ENCODE measurements around the gene EIF5A. TPM values are rescaled to one million over a fixed set of nuclear protein-coding genes. Genes with fewer than 3 reads are reported as not detected.

The EIF5A gene
- total and polyA plus RNA-seq, 9 of the 15 experiments (the other 6 are each of a cell fraction or from before 2014, with no cell fraction given) = 22.9 to 1,163 (median 772) TPM

DNA sequence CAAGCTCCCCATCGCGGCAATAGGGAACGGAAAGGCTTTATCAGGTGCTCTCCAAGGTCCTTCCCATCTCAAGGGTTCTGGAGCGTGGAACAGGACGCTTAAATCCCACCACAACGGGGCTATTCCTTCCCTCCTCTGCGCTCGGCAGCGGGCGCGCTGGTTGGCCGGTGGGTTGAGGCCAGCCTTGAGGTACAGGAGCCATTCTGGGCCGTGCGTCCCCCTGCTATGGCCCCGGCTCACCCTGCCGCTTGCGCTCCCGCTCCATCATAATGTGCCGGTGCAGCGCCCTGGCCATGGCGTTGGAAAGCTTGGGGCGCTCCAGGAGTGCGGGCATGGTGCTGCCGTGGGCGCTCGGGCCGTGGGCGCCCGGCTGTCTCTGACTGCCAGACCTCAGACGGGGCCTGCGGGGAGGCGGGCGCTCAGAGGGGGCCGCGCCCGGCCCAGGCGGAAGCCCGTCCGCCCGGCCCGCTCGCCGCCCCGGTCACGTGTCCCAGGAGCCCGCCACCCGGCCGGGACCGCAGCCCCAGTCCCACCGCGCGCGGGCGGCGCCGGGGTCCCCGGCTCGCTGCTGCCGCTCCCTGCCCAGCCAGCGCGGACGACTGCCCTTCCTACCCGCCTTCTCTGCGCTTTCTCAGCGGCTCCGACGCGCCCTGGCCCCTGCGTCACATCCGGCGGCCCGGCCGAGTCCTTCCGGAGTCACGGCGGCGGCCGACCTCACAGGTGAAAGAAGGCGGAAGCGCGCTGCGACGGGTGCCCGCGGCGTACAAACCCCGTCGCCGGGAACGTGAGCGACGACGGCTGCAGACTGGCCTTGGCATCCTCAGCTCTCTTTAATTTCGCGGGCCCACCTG is 7.5 kb downstream of the EIF5A start, which contains the start of gene GPS2 (continued):
- TF ChIP-seq, protein P1, sequence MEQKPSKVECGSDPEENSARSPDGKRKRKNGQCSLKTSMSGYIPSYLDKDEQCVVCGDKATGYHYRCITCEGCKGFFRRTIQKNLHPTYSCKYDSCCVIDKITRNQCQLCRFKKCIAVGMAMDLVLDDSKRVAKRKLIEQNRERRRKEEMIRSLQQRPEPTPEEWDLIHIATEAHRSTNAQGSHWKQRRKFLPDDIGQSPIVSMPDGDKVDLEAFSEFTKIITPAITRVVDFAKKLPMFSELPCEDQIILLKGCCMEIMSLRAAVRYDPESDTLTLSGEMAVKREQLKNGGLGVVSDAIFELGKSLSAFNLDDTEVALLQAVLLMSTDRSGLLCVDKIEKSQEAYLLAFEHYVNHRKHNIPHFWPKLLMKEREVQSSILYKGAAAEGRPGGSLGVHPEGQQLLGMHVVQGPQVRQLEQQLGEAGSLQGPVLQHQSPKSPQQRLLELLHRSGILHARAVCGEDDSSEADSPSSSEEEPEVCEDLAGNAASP (IDR thresholded peaks at IDR 0.05) = no peak
- peak; percentile 68 for TF ChIP-seq BHLHE40 (IDR thresholded peaks at IDR 0.05; ENCODE audit: low read length)
- no peak for TF ChIP-seq KLF1 (tag; IDR thresholded peaks at IDR 0.05)
- TF ChIP-seq, protein P2, sequence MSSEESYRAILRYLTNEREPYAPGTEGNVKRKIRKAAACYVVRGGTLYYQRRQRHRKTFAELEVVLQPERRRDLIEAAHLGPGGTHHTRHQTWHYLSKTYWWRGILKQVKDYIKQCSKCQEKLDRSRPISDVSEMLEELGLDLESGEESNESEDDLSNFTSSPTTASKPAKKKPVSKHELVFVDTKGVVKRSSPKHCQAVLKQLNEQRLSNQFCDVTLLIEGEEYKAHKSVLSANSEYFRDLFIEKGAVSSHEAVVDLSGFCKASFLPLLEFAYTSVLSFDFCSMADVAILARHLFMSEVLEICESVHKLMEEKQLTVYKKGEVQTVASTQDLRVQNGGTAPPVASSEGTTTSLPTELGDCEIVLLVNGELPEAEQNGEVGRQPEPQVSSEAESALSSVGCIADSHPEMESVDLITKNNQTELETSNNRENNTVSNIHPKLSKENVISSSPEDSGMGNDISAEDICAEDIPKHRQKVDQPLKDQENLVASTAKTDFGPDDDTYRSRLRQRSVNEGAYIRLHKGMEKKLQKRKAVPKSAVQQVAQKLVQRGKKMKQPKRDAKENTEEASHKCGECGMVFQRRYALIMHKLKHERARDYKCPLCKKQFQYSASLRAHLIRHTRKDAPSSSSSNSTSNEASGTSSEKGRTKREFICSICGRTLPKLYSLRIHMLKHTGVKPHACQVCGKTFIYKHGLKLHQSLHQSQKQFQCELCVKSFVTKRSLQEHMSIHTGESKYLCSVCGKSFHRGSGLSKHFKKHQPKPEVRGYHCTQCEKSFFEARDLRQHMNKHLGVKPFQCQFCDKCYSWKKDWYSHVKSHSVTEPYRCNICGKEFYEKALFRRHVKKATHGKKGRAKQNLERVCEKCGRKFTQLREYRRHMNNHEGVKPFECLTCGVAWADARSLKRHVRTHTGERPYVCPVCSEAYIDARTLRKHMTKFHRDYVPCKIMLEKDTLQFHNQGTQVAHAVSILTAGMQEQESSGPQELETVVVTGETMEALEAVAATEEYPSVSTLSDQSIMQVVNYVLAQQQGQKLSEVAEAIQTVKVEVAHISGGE (CRISPR knock-in tag; IDR thresholded peaks at IDR 0.05) = peak; percentile 15 to 87 (median 59); a peak in 5 of 6 replicates
- 0 out of 2 replicates have a peak, but pooled peaks have one; percentile 38 for TF ChIP-seq ELF4 (CRISPR knock-in tag; IDR thresholded peaks at IDR 0.05)
- TF ChIP-seq, protein P3, sequence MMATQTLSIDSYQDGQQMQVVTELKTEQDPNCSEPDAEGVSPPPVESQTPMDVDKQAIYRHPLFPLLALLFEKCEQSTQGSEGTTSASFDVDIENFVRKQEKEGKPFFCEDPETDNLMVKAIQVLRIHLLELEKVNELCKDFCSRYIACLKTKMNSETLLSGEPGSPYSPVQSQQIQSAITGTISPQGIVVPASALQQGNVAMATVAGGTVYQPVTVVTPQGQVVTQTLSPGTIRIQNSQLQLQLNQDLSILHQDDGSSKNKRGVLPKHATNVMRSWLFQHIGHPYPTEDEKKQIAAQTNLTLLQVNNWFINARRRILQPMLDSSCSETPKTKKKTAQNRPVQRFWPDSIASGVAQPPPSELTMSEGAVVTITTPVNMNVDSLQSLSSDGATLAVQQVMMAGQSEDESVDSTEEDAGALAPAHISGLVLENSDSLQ (IDR thresholded peaks at IDR 0.05) = peak; percentile 30; the same call in 1 of the 2 replicates
- TF ChIP-seq KAT7 (CRISPR knock-in tag; IDR thresholded peaks at IDR 0.05; ENCODE audit: borderline replicate concordance) = peak; percentile 78; the same call in 1 of the 2 replicates
- peak; percentile 98 for TF ChIP-seq CREM (IDR thresholded peaks at IDR 0.05; ENCODE audit: low read depth)
- no peak for TF ChIP-seq ZNF274 (IDR thresholded peaks at IDR 0.05; ENCODE audit: borderline replicate concordance, low read depth, low read length)
- TF ChIP-seq, protein P4, sequence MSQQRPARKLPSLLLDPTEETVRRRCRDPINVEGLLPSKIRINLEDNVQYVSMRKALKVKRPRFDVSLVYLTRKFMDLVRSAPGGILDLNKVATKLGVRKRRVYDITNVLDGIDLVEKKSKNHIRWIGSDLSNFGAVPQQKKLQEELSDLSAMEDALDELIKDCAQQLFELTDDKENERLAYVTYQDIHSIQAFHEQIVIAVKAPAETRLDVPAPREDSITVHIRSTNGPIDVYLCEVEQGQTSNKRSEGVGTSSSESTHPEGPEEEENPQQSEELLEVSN (IDR thresholded peaks at IDR 0.05; ENCODE audit: borderline replicate concordance in 1 of 2, extremely low read depth in 1 of 2, insufficient read depth in 1 of 2, insufficient read length in 1 of 2, low read depth in 1 of 2, low read length in 1 of 2, poor library complexity in 1 of 2, severe bottlenecking in 1 of 2) = peak in 1 of 2 experiments; percentile 47
- TF ChIP-seq TEAD1 (CRISPR knock-in tag; IDR thresholded peaks at IDR 0.05) = 0 out of 4 replicates have a peak, but pooled peaks of 1 of the 2 experiments have one; percentile 21
- TF ChIP-seq ZZZ3 (IDR thresholded peaks at IDR 0.05) = no peak
- TF ChIP-seq ASH1L (IDR thresholded peaks at IDR 0.05; ENCODE audit: borderline replicate concordance, low read depth, partially characterized antibody) = no peak
- peak; percentile 21; the same call in 1 of the 2 replicates for TF ChIP-seq NFIC (IDR thresholded peaks at IDR 0.05)
- TF ChIP-seq NR2C1 (IDR thresholded peaks at IDR 0.05) = peak; percentile 98
- peak; percentile 98 for TF ChIP-seq NR2C1 (tag; IDR thresholded peaks at IDR 0.05)
- TF ChIP-seq, protein P5, sequence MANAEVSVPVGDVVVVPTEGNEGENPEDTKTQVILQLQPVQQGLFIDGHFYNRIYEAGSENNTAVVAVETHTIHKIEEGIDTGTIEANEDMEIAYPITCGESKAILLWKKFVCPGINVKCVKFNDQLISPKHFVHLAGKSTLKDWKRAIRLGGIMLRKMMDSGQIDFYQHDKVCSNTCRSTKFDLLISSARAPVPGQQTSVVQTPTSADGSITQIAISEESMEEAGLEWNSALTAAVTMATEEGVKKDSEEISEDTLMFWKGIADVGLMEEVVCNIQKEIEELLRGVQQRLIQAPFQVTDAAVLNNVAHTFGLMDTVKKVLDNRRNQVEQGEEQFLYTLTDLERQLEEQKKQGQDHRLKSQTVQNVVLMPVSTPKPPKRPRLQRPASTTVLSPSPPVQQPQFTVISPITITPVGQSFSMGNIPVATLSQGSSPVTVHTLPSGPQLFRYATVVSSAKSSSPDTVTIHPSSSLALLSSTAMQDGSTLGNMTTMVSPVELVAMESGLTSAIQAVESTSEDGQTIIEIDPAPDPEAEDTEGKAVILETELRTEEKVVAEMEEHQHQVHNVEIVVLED (CRISPR knock-in tag; IDR thresholded peaks at IDR 0.05) = peak; percentile 65
